Hematopoietic multipotent progenitor cell treated with erythropoietin and hydrocortisone succinate and interleukin-3 and kit ligand, for 15 days (in vitro differentiated cells): ENCODE data around the gene CXCL9.
"Not testable (repeated sequence)": the region's sequence is repeated elsewhere in the genome, so short reads cannot be mapped to it uniquely, and the experiment has no call there.

ENCODE experiments used
- DNase-seq: peaks from one replicate; pipeline ENCODE4 v3.0.0-alpha.2; 2015; ENCODE audit warnings: low spot score

CXCL9 gene

DNA sequence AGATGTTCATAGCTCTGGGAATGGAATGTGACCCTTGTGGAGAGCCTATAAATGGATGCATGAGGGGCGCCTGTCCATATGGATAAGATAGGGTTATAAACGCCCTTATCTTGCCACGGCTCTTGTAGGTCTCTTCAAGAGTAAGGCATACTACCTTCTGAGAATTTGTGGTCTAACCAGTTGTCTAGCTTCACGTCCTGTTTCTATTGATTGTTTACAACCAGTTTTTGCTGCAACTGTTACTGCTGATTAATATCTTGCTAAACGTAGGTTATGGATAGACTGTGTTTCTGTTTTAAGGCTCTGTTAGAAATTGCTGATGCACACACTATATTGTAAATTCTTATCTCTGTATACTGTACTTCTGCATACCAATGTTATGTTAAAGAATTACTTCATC is 52.5 kb downstream of the CXCL9 start:
- not testable (repeated sequence) for DNase-seq

DNA sequence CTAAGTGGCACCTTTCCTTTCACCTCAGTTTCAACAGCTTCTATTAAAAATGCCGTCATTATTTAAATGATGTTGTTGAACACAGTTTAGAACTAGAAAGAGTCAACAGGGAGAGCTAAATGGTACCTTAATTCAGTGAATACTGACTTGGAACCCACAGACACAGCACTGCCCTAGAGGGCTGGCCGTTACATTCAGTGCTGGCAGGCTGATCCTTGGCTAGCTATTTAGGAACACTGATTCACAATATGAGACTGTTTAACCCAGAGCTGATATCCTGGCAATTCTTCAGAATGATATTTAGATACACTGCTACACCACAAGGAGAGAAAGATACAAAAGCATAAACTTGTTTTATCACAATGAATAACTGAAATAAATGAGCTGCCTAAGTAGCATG is 53.8 kb downstream of the CXCL9 start:
- DNase-seq = no peak
